Measurements from ENCODE around the gene HIPK3.

DNA sequence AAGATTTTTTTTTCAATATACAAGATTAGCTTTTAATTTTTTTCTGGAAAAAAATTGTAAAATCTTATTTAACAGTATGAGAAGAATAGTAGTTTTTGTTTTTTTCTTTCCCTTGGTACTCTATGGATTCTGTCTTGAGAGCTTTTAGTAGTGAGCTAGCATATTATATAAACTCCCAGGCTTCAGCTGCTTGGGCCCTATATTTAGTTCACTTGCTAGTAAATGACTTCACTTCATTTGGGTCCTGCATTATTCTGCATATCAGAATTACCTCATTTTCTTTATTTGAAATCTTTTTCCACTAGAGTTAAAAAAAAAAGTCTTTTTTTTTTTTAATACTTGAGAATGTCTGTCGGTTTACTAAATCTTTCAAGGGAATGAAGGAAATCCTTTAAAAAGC is 33.1 kb downstream of the HIPK3 start:
- TF ChIP-seq, protein P1, sequence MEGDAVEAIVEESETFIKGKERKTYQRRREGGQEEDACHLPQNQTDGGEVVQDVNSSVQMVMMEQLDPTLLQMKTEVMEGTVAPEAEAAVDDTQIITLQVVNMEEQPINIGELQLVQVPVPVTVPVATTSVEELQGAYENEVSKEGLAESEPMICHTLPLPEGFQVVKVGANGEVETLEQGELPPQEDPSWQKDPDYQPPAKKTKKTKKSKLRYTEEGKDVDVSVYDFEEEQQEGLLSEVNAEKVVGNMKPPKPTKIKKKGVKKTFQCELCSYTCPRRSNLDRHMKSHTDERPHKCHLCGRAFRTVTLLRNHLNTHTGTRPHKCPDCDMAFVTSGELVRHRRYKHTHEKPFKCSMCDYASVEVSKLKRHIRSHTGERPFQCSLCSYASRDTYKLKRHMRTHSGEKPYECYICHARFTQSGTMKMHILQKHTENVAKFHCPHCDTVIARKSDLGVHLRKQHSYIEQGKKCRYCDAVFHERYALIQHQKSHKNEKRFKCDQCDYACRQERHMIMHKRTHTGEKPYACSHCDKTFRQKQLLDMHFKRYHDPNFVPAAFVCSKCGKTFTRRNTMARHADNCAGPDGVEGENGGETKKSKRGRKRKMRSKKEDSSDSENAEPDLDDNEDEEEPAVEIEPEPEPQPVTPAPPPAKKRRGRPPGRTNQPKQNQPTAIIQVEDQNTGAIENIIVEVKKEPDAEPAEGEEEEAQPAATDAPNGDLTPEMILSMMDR (conservative IDR thresholded peaks at IDR 0.05; ENCODE audit: low read length): no peak
- no peak for TF ChIP-seq EZH2phosphoT487 (IDR thresholded peaks at IDR 0.05; ENCODE audit: borderline replicate concordance)

All from Loucy (cell line).